SK-N-SH (cell line): ENCODE results near the gene TPP2. TPM values are rescaled to one million over a fixed set of nuclear protein-coding genes. Genes with fewer than 3 reads are reported as not detected.

Experiments
- CTCF ChIA-PET: fragments of 300-600, 350-600 bp; formaldehyde crosslinking; extraction: SDS; loops from one replicate; lab custom pipeline; 2021; lab: Yijun Ruan, JAX
- POLR2A ChIA-PET: fragments of 350-600 bp; sonication (Branson Sonifier 250); formaldehyde crosslinking; extraction: SDS; loops from one replicate; lab custom pipeline; 2020; ENCODE audit warnings: antibody characterized with exemption, inconsistent platforms; lab: Yijun Ruan, JAX
- DNase-seq: peaks from one replicate; pipeline ENCODE4 v3.0.0; 2012
- H2AFZ ChIP-seq: fragments of 200-600 bp; sonication (generic); 2 replicates; pipeline ENCODE4 v1.8.1; 2016; ENCODE audit warnings: antibody characterized with exemption, mild to moderate bottlenecking, low read depth
- H3F3A ChIP-seq: fragments of 200-600 bp; sonication (generic); replicated peaks from 2 replicates; pipeline ENCODE3; 2016; ENCODE audit warnings: antibody characterized with exemption, mild to moderate bottlenecking; ENCODE audit not compliant: insufficient read depth
- H3K27ac ChIP-seq, 2 experiments: fragments of 200-500 bp in 1 of 2; fragments of 200-600 bp in 1 of 2; sonication (Bioruptor generic) in 1 of 2; sonication (generic), shearing (Covaris generic) in 1 of 2; 2 replicates each; pipeline versions ENCODE4 v1.5.1 to v1.6.1; 2014 to 2016; ENCODE audit warnings: low read depth in 2 of 2, inconsistent platforms in 1 of 2, low read length in 1 of 2, mild to moderate bottlenecking in 1 of 2, mixed read lengths in 1 of 2
- H3K27me3 ChIP-seq: fragments of 200-600 bp; sonication (generic), shearing (Covaris generic); 2 replicates; pipeline ENCODE4 v1.6.1; 2016; ENCODE audit warnings: mixed run types; ENCODE audit not compliant: insufficient read depth
- H3K36me3 ChIP-seq, 2 experiments: fragments of 200-500 bp in 1 of 2; fragments of 200-600 bp in 1 of 2; sonication (Bioruptor generic) in 1 of 2; sonication (generic) in 1 of 2; replicated peaks in 1 of 2; 2 replicates each; pipeline versions ENCODE3 to v1.5.1; 2014 to 2016; ENCODE audit warnings: low read length in 1 of 2, mild to moderate bottlenecking in 1 of 2; ENCODE audit not compliant: insufficient read depth in 2 of 2, control insufficient read depth in 1 of 2
- H3K4me1 ChIP-seq, 2 experiments: fragments of 200-500 bp in 1 of 2; fragments of 200-600 bp in 1 of 2; sonication (Bioruptor generic) in 1 of 2; sonication (generic), shearing (Covaris generic) in 1 of 2; 2 replicates each; pipeline versions ENCODE4 v1.5.1 to v1.6.1; 2014 to 2016; ENCODE audit warnings: low read depth in 1 of 2, low read length in 1 of 2, mixed run types in 1 of 2; ENCODE audit not compliant: insufficient read depth in 2 of 2, control insufficient read depth in 1 of 2
- H3K4me2 ChIP-seq: fragments of 200-600 bp; sonication (generic), shearing (Covaris generic); 2 replicates; pipeline ENCODE4 v1.6.1; 2017; ENCODE audit warnings: mixed run types
- H3K4me3 ChIP-seq, 2 experiments: fragments of 200-500 bp in 1 of 2; fragments of 200-600 bp in 1 of 2; sonication (Bioruptor generic) in 1 of 2; sonication (generic), shearing (Covaris generic) in 1 of 2; 2 replicates each; pipeline versions ENCODE4 v1.5.1 to v1.8.1; 2014 to 2016; ENCODE audit warnings: low read depth in 2 of 2, inconsistent platforms in 1 of 2, low read length in 1 of 2, mild to moderate bottlenecking in 1 of 2, mixed read lengths in 1 of 2, moderate library complexity in 1 of 2
- H3K79me2 ChIP-seq: fragments of 200-600 bp; sonication (generic); 2 replicates; pipeline ENCODE4 v1.8.1; 2017; ENCODE audit warnings: mild to moderate bottlenecking; ENCODE audit not compliant: insufficient read depth
- H3K9ac ChIP-seq: fragments of 200-600 bp; sonication (generic); 2 replicates; pipeline ENCODE4 v1.6.1; 2017; ENCODE audit warnings: mixed run types
- H3K9me2 ChIP-seq: fragments of 200-600 bp; sonication (generic); 2 replicates; pipeline ENCODE4 v1.6.1; 2017; ENCODE audit warnings: mixed run types
- H3K9me3 ChIP-seq: fragments of 200-600 bp; sonication (generic); 2 replicates; pipeline ENCODE4 v1.6.1; 2017; ENCODE audit warnings: mixed run types, mild to moderate bottlenecking, moderate library complexity
- H4K20me1 ChIP-seq: fragments of 200-600 bp; sonication (generic); 2 replicates; pipeline ENCODE4 v1.6.1; 2017; ENCODE audit warnings: mild to moderate bottlenecking, mixed run types; ENCODE audit not compliant: insufficient read depth
- CHD2 ChIP-seq: fragments of 150-350 bp; IDR thresholded peaks from 2 replicates; pipeline ENCODE4 v1.6.1; 2018; ENCODE audit warnings: low read length; ENCODE audit not compliant: partially characterized antibody
- ELF1 ChIP-seq: IDR thresholded peaks from 2 replicates; pipeline ENCODE4 v1.4.0; 2012
- EP300 ChIP-seq, 2 experiments: IDR thresholded peaks; 2 replicates each; pipeline versions ENCODE4 v1.4.0 to v1.6.1; 2012; ENCODE audit warnings: borderline replicate concordance in 1 of 2, low read depth in 1 of 2, low read length in 1 of 2
- FOXM1 ChIP-seq: IDR thresholded peaks from 2 replicates; pipeline ENCODE4 v1.4.0; 2012; ENCODE audit warnings: low read depth, mild to moderate bottlenecking
- GABPA ChIP-seq: IDR thresholded peaks from 2 replicates; pipeline ENCODE4 v1.4.0; 2012; ENCODE audit warnings: low read depth, mild to moderate bottlenecking
- GATA2 ChIP-seq: sonication (generic); formaldehyde crosslinking; IDR thresholded peaks from 2 replicates; pipeline ENCODE4 v1.5.0; 2020; ENCODE audit warnings: mild to moderate bottlenecking, missing genetic modification reagents
- MAX ChIP-seq: IDR thresholded peaks from 2 replicates; pipeline ENCODE4 v1.4.0; 2012; ENCODE audit warnings: low read depth
- MEF2A ChIP-seq: IDR thresholded peaks from 2 replicates; pipeline ENCODE4 v1.4.0; 2012; ENCODE audit warnings: low read depth, borderline replicate concordance
- NRF1 ChIP-seq: IDR thresholded peaks from 2 replicates; pipeline ENCODE4 v1.6.1; 2012; ENCODE audit warnings: low read depth, mild to moderate bottlenecking, low read length
- POLR2AphosphoS5 ChIP-seq: IDR thresholded peaks from 2 replicates; pipeline ENCODE4 v1.6.1; 2012; ENCODE audit warnings: low read depth, low read length
- RAD21 ChIP-seq: IDR thresholded peaks from 2 replicates; pipeline ENCODE4 v1.6.1; 2012; ENCODE audit warnings: mild to moderate bottlenecking, low read length
- REST ChIP-seq: IDR thresholded peaks from 2 replicates; pipeline ENCODE4 v1.6.1; 2012; ENCODE audit warnings: mild to moderate bottlenecking, low read depth, low read length, moderate library complexity
- RXRA ChIP-seq: IDR thresholded peaks from 2 replicates; pipeline ENCODE4 v1.4.0; 2012; ENCODE audit warnings: low read depth, mild to moderate bottlenecking, borderline replicate concordance
- SMC3 ChIP-seq: IDR thresholded peaks from 2 replicates; pipeline ENCODE4 v1.6.1; 2012; ENCODE audit warnings: low read depth, low read length, improper control_type of control experiment
- TCF12 ChIP-seq: IDR thresholded peaks from 2 replicates; pipeline ENCODE4 v1.4.0; 2012
- WGBS: methylation state at CpG from one replicate; pipeline ENCODE4 v1.1.6; 2017; ENCODE audit warnings: low lambda C conversion rate; 5-methylcytosine and 5-hydroxymethylcytosine counted together
- polyA plus RNA-seq, 3 experiments: library from polyadenylated mRNA; depleted of rRNA; stranded (reverse); fragments of >200 nt; gene quantifications; 2 replicates each; pipeline ENCODE4 v1.2.3, GENCODE V29; 2012

TPP2 gene
- polyA plus RNA-seq, 1 of the 3 experiments (the other 2 are of a cell fraction): 8.3 TPM

DNA sequence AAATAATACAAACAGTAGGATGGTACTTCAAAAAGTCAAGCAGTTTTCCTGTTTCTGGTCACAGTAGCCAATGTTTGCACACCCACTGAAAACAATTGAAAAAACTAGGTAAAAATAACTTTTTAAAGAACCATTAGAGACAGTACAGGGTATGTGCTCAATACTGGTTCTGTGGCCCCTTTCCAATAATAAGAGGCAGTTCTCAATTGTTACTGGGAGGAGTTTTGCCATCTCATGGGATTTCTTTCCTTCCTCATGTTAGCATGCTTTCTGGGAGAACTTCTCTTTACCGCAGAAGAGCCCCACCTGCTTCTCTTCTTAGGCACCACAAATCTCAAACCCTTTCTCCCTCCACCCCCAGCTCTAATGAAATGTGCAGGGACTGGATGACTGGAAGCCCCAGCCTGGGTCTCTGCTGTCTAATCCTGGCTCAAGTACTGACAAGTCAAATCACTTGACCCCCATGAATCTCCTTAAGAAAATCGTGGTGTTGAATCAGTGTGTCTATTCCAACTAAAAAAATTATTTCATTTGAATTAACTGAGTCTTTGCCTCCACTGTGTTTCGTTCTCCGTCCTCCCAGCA lies 83.4 kb downstream of the TPP2 start:
- POLR2A ChIA-PET: no interaction called here
- WGBS: 93% methylated on average over 4 of the region's 4 CpGs
- Histone ChIP-seq H3K4me2 (no peak overlapping the region), H3K36me3 (peaks cover 42 to 53% of the 10 kb centered on the region in 2 experiments), H4K20me1 (no peaks in the 10 kb centered on the region), H2AFZ (no peak overlapping the region), H3K4me3 (no peak overlapping the region), H3K27me3 (no peaks in the 10 kb centered on the region), H3K9ac (no peak overlapping the region), H3F3A (peaks cover 2% of the 10 kb centered on the region), H3K9me3 (no peaks in the 10 kb centered on the region), H3K9me2 (no peaks in the 10 kb centered on the region), H3K4me1 (no peaks in the 10 kb centered on the region), H3K79me2 (no peaks in the 10 kb centered on the region), H3K27ac (no peak overlapping the region)
- no peak for DNase-seq
- TF ChIP-seq RAD21 (no peak), EP300 (IDR thresholded peaks at IDR 0.05; ENCODE audit: borderline replicate concordance in 1 of 2, low read depth in 1 of 2, low read length in 1 of 2) (no peak), GABPA (no peak), CHD2 (no peak), TCF12 (no peak), POLR2AphosphoS5 (no peak), RXRA (no peak), NRF1 (no peak), MEF2A (no peak), GATA2 (no peak), ELF1 (no peak), SMC3 (no peak), REST (no peak), FOXM1 (no peak), MAX (no peak)
- CTCF ChIA-PET: interaction anchor here (1.3 kb wide), 1 partner anchor 8 kb away, joined by 3 read pairs; no protein-coding TSS in a partner anchor
